ENCODE measurements around the gene UTF1.

DNA sequence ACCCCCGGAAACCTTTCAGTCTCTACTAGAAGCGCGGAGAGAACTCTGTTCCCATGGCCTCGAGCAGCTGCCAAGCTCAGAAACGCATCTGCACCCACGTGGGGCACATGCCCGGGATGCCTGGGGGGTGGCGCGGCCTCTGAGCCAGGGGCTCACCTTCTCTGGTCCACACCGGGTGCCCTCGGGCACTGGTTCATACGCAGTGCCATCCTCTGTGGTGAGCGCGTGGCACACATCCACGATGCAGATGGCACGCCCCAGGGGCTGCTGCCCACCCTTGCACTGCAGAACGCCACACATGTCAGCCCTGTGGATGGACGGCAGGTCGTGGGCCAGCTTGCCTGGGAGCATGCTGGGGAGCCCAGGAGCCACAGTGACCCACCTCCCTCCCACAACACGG lies 40.2 kb downstream of the UTF1 start:
- TF ChIP-seq POLR2A (IDR thresholded peaks at IDR 0.05; ENCODE audit: low read length) (no peak), GATA1 (IDR thresholded peaks at IDR 0.05; ENCODE audit: low read depth, low read length) (no peak)

Data from erythroblast (primary cell).